ENCODE data around the gene TMUB1.

The TMUB1 gene

GRCh38 chr7:151101621-151102396 is 18.5 kb upstream of the TMUB1 start:
- DNase-seq = no peak

- no peak for DNase-seq
These were observed 17.6 kb upstream of the TMUB1 start for GRCh38 chr7:151100921-151101320.

- DNase-seq = no peak
These were observed 16.4 kb upstream of the TMUB1 start for GRCh38 chr7:151099486-151100211.

- DNase-seq = no peak
These were observed 12.7 kb upstream of the TMUB1 start for GRCh38 chr7:151095828-151096475.

GRCh38 chr7:151095123-151095797 is 12.0 kb upstream of the TMUB1 start:
- no peak for DNase-seq

- no peak for DNase-seq
These were observed 11.4 kb upstream of the TMUB1 start for GRCh38 chr7:151094675-151095074.

GRCh38 chr7:151093748-151094147 is 10.5 kb upstream of the TMUB1 start:
- no peak for DNase-seq

GRCh38 chr7:151091988-151092387 is 8.7 kb upstream of the TMUB1 start:
- DNase-seq = no peak

GRCh38 chr7:151091431-151091830 is 8.1 kb upstream of the TMUB1 start:
- DNase-seq = no peak

GRCh38 chr7:151091003-151091402 is 7.7 kb upstream of the TMUB1 start:
- no peak for DNase-seq

- no peak for DNase-seq
These were observed 6.8 kb upstream of the TMUB1 start for GRCh38 chr7:151089893-151090730.

- DNase-seq = no peak
These were observed 5.8 kb upstream of the TMUB1 start for GRCh38 chr7:151088856-151089699.

GRCh38 chr7:151088019-151088855 is 4.9 kb upstream of the TMUB1 start:
- DNase-seq = no peak

GRCh38 chr7:151087245-151088018 is 4.1 kb upstream of the TMUB1 start:
- peak; percentile 56 for DNase-seq

GRCh38 chr7:151086802-151087244 is 3.5 kb upstream of the TMUB1 start:
- DNase-seq = peak; percentile 52

GRCh38 chr7:151085691-151086620 is 2.7 kb upstream of the TMUB1 start, which contains the start of gene AGAP3:
TSS of gene AGAP3 (plus strand) at chr7:151086475. CDS start at chr7:151086742, 267 bp downstream.
- peak; percentile 91 for DNase-seq

GRCh38 chr7:151085329-151085690 is 2.0 kb upstream of the TMUB1 start:
- no peak for DNase-seq

GRCh38 chr7:151083824-151084160 is 499 bp upstream of the TMUB1 start:
- DNase-seq = no peak

Measured in NCI-H146 (cell line).